Fibroblast of lung (primary cell): Measurements from ENCODE around the gene SYT15. TPM values are rescaled to one million over a fixed set of nuclear protein-coding genes. Genes with fewer than 3 reads are reported as not detected.
"Not testable (repeated sequence)": the region's sequence is repeated elsewhere in the genome, so short reads cannot be mapped to it uniquely, and the experiment has no call there.

ENCODE experiments used
- DNase-seq, 2 donors: peaks; one replicate each; pipeline versions ENCODE4 v3.0.0 to v3.0.0-alpha.2; 2010; ENCODE audit warnings: low read depth in 2 of 2
- H2AFZ ChIP-seq: 2 replicates; pipeline ENCODE4 v1.5.1; 2012; ENCODE audit warnings: low read length, control low read depth, inconsistent platforms
- H3K27ac ChIP-seq: 2 replicates; pipeline ENCODE4 v1.5.1; 2011; ENCODE audit warnings: low read length, control low read depth; ENCODE audit not compliant: insufficient read depth
- H3K27me3 ChIP-seq: 2 replicates; pipeline ENCODE4 v1.5.1; 2011; ENCODE audit warnings: mild to moderate bottlenecking, low read length; ENCODE audit not compliant: control insufficient read depth, insufficient read depth
- H3K36me3 ChIP-seq: 2 replicates; pipeline ENCODE4 v1.5.1; 2011; ENCODE audit warnings: low read length; ENCODE audit not compliant: control insufficient read depth, insufficient read depth
- H3K4me1 ChIP-seq: 2 replicates; pipeline ENCODE4 v1.5.1; 2011; ENCODE audit warnings: low read length; ENCODE audit not compliant: control insufficient read depth, insufficient read depth; ENCODE audit errors: extremely low read depth
- H3K4me2 ChIP-seq: 2 replicates; pipeline ENCODE4 v1.5.1; 2011; ENCODE audit warnings: low read length, control low read depth; ENCODE audit not compliant: insufficient read depth; ENCODE audit errors: extremely low read depth
- H3K4me3 ChIP-seq, 4 experiments: fragments of 200-600 bp in 1 of 4; sonication (generic) in 1 of 4; replicated peaks in 1 of 4; 2 replicates each; pipeline ENCODE4 v1.5.1; 2011 to 2016; ENCODE audit warnings: low read length in 4 of 4, low read depth in 3 of 4, mild to moderate bottlenecking in 3 of 4, control low read depth in 2 of 4, inconsistent platforms in 1 of 4, mixed read lengths in 1 of 4; ENCODE audit not compliant: insufficient read depth in 1 of 4; ENCODE audit errors: control extremely low read depth in 1 of 4
- H3K79me2 ChIP-seq: 2 replicates; pipeline ENCODE4 v1.5.1; 2012; ENCODE audit warnings: mild to moderate bottlenecking, low read length, inconsistent platforms; ENCODE audit not compliant: control insufficient read depth, insufficient read depth
- H3K9ac ChIP-seq: 2 replicates; pipeline ENCODE4 v1.5.1; 2011; ENCODE audit warnings: mild to moderate bottlenecking, low read length, control low read depth; ENCODE audit not compliant: insufficient read depth
- H3K9me3 ChIP-seq: 2 replicates; pipeline ENCODE4 v1.5.1; 2012; ENCODE audit warnings: low read depth, low read length; ENCODE audit not compliant: control insufficient read depth, insufficient read depth
- H4K20me1 ChIP-seq: 2 replicates; pipeline ENCODE4 v1.5.1; 2011; ENCODE audit warnings: low read length; ENCODE audit not compliant: control insufficient read depth, insufficient read depth; ENCODE audit errors: extremely low read depth
- polyA plus RNA-seq, 2 donors: library from polyadenylated mRNA; depleted of rRNA in 1 of 2; stranded (reverse) in 1 of 2; unstranded in 1 of 2; fragments of >200 nt; gene quantifications; 2 replicates each; pipeline ENCODE4 v1.2.1, GENCODE V29; 2011 to 2012; ENCODE audit warnings: missing spikeins in 1 of 2
- total RNA-seq: library from RNA; depleted of rRNA; stranded (reverse); fragments of >200 nt; gene quantifications from 2 replicates; pipeline ENCODE4 v1.2.1, GENCODE V29; 2014

SYT15 gene
- total and polyA plus RNA-seq, 2 donors (not counting 1 experiment from before 2014, with no cell fraction given): under 0.01 to 0.31 TPM

DNA sequence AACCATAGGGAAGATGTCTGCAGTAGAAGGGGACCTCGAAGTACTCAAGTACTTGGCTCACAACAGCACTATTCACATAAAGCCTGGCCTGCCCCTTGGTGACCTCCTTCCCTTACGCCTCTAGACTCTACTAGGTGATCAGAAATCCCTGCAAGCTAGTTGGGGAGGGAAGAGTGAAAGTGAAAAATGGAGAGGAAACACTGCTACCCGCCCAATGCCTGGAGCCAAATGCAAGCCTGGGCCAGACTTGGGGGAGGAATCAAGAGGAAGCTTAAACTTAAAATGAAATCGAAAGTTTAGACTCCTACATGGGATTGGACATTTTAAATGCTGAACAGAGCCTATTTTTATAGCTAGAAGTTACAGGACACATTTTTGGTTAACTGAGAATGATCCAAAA, 17.6 kb downstream of the SYT15 start:
- H3K79me2 ChIP-seq, H3K9ac ChIP-seq, DNase-seq, H3K4me3 ChIP-seq, H3K9me3 ChIP-seq, H3K36me3 ChIP-seq, H4K20me1 ChIP-seq, H3K4me1 ChIP-seq, H3K27ac ChIP-seq, H2AFZ ChIP-seq, H3K4me2 ChIP-seq, H3K27me3 ChIP-seq: not testable (repeated sequence)

- H3K27me3 ChIP-seq, H3K9ac ChIP-seq, H4K20me1 ChIP-seq, H3K9me3 ChIP-seq, H3K79me2 ChIP-seq, H3K4me2 ChIP-seq, DNase-seq, H3K36me3 ChIP-seq, H3K27ac ChIP-seq, H2AFZ ChIP-seq, H3K4me1 ChIP-seq: not testable (repeated sequence)
- H3K4me3 ChIP-seq: peak overlapping the region in 2 of 4 experiments; percentile 24 to 45
Observed at GRCh38 chr10:46597616-46598246, 18.8 kb downstream of the SYT15 start.

DNA sequence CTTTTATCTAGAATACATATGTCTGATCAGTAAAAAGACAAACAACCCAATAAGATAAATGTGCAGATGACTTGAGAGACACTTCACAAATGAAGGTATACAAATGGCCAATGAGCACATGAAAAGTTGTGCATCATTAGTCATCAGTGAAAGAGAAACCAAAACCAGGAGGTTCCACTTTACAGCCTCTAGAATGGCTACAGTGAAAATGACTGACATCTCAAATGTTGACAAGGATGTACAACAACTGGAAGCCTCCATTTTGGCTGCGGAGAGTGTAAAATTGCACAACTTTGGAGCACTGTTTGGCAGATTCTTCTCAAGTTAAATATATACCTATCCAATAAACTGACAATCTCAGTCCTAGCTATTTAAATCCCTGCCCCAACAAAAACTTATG, 21.6 kb downstream of the SYT15 start:
- not testable (repeated sequence) for H3K4me2 ChIP-seq, H3K4me3 ChIP-seq, H3K4me1 ChIP-seq

DNA sequence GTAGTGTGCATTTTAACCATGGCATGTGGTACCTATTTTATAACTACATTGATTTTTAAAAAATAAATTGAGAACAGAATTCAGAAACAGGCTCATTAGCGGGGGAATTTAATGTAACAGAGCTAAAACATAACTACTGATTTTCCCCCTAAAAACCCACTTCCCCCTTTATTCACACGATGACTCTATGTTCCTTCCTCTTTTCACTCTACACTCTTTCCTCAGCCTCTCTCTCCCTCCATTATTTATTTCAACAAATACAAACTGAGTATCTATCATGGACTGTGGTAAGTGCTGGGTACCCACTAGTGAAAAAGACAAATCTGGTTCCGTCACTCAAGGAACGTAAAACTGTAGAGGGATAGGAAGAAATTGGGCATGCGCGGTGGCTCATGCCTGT, 36.6 kb downstream of the SYT15 start:
- H3K27me3 ChIP-seq, H3K79me2 ChIP-seq, H3K9me3 ChIP-seq, DNase-seq, H3K27ac ChIP-seq, H4K20me1 ChIP-seq, H3K4me2 ChIP-seq, H3K4me1 ChIP-seq, H3K4me3 ChIP-seq, H3K9ac ChIP-seq, H2AFZ ChIP-seq, H3K36me3 ChIP-seq: not testable (repeated sequence)

More for the DNA sequence above, 21.6 kb downstream of the SYT15 start:
- H4K20me1 ChIP-seq, H3K79me2 ChIP-seq, H3K9ac ChIP-seq, H3K27ac ChIP-seq, DNase-seq, H3K27me3 ChIP-seq, H3K36me3 ChIP-seq, H3K9me3 ChIP-seq, H2AFZ ChIP-seq: not testable (repeated sequence)

- H3K79me2 ChIP-seq, H3K27ac ChIP-seq, H4K20me1 ChIP-seq, H3K36me3 ChIP-seq, H3K4me2 ChIP-seq, H3K27me3 ChIP-seq, H3K4me1 ChIP-seq, H3K9ac ChIP-seq, DNase-seq, H3K4me3 ChIP-seq, H3K9me3 ChIP-seq, H2AFZ ChIP-seq: not testable (repeated sequence)
Observed at GRCh38 chr10:46616227-46616626, 37.3 kb downstream of the SYT15 start.

DNA sequence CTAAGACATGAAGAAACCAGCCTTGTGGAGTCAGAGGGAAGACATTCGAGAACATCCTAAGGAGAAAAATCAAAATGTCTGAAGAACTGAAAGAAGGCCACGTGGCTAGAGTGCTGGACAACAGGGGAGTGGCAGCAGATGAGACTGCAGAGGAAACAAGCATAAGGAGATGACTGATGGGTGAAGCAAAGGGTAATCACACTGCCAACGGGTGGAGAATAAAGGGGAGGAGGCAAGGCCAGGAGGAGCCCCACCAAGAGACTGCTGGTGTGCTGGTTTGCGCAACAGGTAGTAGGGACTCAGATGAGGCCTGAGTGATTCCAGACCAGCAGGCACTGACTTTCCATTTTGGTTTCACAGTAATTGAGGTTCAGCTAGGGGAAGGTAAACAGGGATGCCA, 38.2 kb downstream of the SYT15 start:
- H2AFZ ChIP-seq, H3K27ac ChIP-seq, H3K27me3 ChIP-seq, H3K9me3 ChIP-seq, H3K4me2 ChIP-seq, H3K4me1 ChIP-seq, H3K9ac ChIP-seq, H4K20me1 ChIP-seq, H3K36me3 ChIP-seq, DNase-seq, H3K79me2 ChIP-seq, H3K4me3 ChIP-seq: not testable (repeated sequence)

DNA sequence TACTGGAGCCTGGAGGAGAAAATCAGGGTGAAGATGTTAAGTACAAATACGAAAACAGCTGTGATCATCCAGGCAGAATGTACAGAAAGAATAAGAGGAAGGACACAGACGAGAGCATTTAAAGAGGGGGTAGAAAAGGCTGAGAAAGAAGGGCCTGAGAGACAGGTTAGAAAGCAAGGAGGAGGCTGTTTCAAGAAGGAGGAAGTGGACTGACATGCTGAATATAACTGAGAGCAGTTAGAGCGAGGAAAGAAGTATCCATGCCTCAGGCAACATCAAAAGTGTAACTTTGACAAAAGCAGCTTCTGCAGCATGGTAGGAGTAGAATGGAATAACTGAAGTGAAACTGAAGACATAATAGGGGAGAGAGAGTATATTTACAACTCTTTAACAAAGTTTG, 39.0 kb downstream of the SYT15 start:
- not testable (repeated sequence) for H3K27me3 ChIP-seq, DNase-seq, H4K20me1 ChIP-seq

More for the DNA sequence above, 39.0 kb downstream of the SYT15 start:
- H3K9ac ChIP-seq, H3K79me2 ChIP-seq, H3K27ac ChIP-seq, H3K4me1 ChIP-seq, H3K4me2 ChIP-seq, H3K9me3 ChIP-seq, H3K36me3 ChIP-seq, H2AFZ ChIP-seq, H3K4me3 ChIP-seq: not testable (repeated sequence)
